ENCODE measurements around the gene MYH6. TPM values are rescaled to one million over a fixed set of nuclear protein-coding genes. Genes with fewer than 3 reads are reported as not detected.
"Not testable (repeated sequence)": the region's sequence is repeated elsewhere in the genome, so short reads cannot be mapped to it uniquely, and the experiment has no call there.

The MYH6 gene
- total RNA-seq, 2 experiments from 2014 or later: 0.07 to 0.08 TPM

DNA sequence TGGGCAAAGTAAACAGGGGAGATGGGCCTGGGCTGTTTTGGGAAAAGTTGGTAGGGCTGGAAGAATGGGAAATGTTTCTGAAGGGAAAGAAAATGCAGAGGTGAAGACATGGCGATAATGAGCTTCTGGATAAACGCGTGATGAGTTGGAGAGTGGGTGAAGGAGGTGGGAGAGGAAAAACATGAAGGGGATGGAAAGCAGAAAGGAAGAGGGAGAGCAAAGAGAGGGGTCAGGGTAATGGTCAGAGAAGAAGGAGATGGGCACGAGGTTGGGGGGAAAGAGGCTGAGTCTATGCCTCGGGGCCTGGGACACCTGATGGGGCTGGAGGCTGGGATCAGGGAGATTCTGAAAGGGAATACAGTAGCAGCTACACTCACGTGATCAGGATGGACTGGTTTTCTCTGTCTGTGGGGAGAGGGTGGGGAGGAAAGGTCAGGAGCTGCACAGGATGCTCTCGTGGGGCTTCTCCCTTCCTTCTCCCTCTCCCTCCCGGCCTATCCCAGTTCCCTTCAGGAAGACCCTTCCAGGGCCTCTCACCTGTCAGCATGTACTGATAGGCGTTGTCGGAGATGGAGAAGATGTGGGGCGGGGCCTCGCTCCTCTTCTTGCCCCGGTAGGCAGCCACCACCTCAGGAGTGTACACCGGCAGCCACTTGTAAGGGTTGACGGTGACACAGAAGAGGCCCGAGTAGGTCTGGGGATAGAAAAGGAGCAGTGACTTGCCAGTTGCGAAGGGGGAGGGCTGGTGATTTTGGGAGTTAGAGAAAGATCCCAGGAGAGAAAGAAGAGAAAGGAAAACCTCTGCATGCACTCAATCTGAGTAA is 24.2 kb upstream of the MYH6 start:
- no peaks in the 10 kb centered on the region for H3K4me1 Mint-ChIP-seq
- DNase-seq: no peak
- ChIA-PET POLR2A (no interaction called here), CTCF (no interaction called here)
- no peak overlapping the region for H3K27ac Mint-ChIP-seq
- H3K36me3 Mint-ChIP-seq (ENCODE audit: low read depth): no peaks in the 10 kb centered on the region
- no peaks in the 10 kb centered on the region for H3K27me3 Mint-ChIP-seq
- H3K4me3 Mint-ChIP-seq: no peak overlapping the region
- H3K9me3 Mint-ChIP-seq: no peaks in the 10 kb centered on the region

- H3K4me1 Mint-ChIP-seq: no peaks in the 10 kb centered on the region
- H3K27ac Mint-ChIP-seq: no peak overlapping the region
- POLR2A ChIA-PET: no interaction called here
- H3K36me3 Mint-ChIP-seq (ENCODE audit: low read depth): no peaks in the 10 kb centered on the region
- no peak for DNase-seq
- no peaks in the 10 kb centered on the region for H3K27me3 Mint-ChIP-seq
- CTCF ChIA-PET: no interaction called here
- H3K4me3 Mint-ChIP-seq: no peak overlapping the region
- H3K9me3 Mint-ChIP-seq: no peaks in the 10 kb centered on the region
Measured at GRCh38 chr14:23431486-23431885, 23.4 kb upstream of the MYH6 start.

- DNase-seq: no peak
- ChIA-PET CTCF (interaction anchor here (1.0 kb wide), 1 partner anchor 18 kb away, joined by 3 read pairs; no protein-coding TSS in a partner anchor), POLR2A (interaction anchor here (0.7 kb wide), 1 partner anchor 8 kb away, joined by 4 read pairs; no protein-coding TSS in a partner anchor)
- Mint-ChIP-seq H3K36me3 (ENCODE audit: low read depth) (no peaks in the 10 kb centered on the region), H3K27ac (no peak overlapping the region), H3K4me3 (no peak overlapping the region), H3K4me1 (peaks cover 3% of the 10 kb centered on the region), H3K27me3 (no peaks in the 10 kb centered on the region), H3K9me3 (no peaks in the 10 kb centered on the region)
Measured at GRCh38 chr14:23430723-23431085, 22.6 kb upstream of the MYH6 start.

DNA sequence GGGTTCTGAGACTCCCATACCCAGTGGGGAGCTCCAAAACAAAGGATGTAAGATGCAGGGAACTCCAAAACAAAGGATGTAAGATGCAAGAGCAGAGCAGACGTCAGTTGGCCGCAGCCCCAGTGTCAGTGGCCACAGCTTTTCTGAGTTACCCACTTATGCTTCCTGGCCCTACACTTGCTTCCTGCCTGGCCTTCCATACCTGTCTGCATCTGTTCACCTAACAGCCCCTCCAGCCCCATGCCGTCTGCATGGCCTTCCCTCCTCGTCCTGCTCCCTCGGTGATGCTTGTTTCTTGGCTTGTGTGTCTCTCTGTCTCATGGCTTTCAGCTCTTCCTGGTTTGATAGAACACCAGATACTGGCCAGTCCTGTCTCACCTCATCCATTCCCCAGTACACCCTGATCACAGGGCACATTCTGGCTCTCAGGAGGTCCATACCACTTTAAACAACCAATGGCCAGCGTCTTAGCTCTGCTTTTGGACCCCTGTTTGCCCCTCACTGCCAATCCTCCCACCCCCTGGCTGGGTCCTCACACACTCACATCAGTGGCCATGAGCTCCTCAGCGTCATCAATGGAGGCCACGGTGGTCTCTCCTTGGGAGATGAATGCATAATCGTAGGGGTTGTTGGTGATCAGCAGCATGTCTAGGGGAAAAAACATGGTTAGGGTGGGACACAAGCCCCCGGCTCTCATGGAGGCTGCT is 22.1 kb upstream of the MYH6 start:
- CTCF ChIA-PET: interaction anchor here (1.0 kb wide), 1 partner anchor 19 kb away, joined by 3 read pairs; no protein-coding TSS in a partner anchor
- Mint-ChIP-seq H3K27me3 (no peaks in the 10 kb centered on the region), H3K27ac (no peak overlapping the region), H3K36me3 (ENCODE audit: low read depth) (no peaks in the 10 kb centered on the region), H3K4me1 (peaks cover 3% of the 10 kb centered on the region), H3K4me3 (no peak overlapping the region), H3K9me3 (no peaks in the 10 kb centered on the region)
- POLR2A ChIA-PET: interaction anchor here (0.7 kb wide), 1 partner anchor 9 kb away, joined by 4 read pairs; no protein-coding TSS in a partner anchor
- DNase-seq: no peak

DNA sequence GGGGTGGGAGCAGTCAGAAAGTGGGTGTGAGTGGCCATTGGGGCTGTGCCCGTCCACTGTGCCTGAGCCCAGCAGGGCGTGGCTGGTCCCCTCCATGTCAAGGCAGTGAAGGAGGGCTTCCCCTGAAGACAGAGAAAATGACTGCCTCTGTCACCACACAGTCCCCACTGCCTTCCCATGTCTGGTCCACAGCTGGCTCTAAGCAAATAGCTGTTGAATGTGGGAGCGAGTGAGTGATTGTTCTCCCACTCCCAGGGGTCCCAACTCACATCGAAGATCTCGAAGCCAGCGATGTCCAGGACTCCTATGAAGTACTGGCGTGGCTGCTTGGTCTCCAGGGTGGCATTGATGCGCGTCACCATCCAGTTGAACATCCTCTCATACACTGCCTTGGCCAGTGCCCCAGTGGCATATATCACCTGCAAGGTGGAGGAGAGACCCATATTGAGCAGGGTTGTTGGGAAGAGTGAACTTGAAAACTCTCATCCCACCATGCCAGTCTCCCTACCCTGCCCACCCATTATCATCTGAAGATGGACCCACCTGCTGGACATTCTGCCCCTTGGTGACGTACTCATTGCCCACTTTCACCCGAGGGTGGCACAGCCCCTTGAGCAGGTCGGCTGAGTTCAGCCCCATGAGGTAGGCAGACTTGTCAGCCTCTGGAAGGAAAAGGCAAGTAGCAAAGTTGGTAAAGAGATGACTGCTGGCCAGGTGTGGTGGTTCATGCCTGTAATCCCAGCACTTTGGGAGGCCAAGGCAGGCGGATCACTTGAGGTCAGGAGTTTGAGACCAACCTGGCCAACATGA is 20.8 kb upstream of the MYH6 start:
- Mint-ChIP-seq H3K9me3 (no peaks in the 10 kb centered on the region), H3K27ac (no peak overlapping the region), H3K36me3 (ENCODE audit: low read depth) (no peaks in the 10 kb centered on the region), H3K27me3 (no peaks in the 10 kb centered on the region), H3K4me1 (peaks cover 3% of the 10 kb centered on the region), H3K4me3 (no peak overlapping the region)
- CTCF ChIA-PET: interaction anchor here (1.4 kb wide), 1 partner anchor 8 kb away, joined by 5 read pairs; no protein-coding TSS in a partner anchor
- DNase-seq: no peak
- POLR2A ChIA-PET: no interaction called here

DNA sequence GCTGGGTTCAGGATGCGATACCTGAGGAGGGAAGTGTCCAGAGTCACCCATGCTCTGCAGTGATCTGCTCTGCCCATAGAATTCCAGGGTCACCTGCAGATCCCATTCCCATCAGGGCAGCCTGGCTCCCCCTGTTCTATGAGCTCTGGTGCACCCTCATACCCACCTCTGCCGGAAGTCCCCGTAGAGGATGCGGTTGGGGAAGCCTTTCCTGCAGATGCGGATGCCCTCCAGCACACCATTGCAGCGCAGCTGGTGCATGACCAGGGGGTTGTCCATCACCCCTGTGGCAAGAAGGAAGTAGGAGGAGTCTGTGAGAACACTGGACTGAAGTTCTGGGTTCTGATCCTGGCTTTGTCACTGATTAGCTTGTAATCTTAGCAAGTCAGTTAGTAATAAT is 17.7 kb upstream of the MYH6 start:
- H3K36me3 Mint-ChIP-seq (ENCODE audit: low read depth); POLR2A ChIA-PET; H3K27ac Mint-ChIP-seq; H3K9me3 Mint-ChIP-seq; H3K27me3 Mint-ChIP-seq; CTCF ChIA-PET; H3K4me3 Mint-ChIP-seq; DNase-seq: not testable (repeated sequence)
- peaks cover 17% of the 10 kb centered on the region for H3K4me1 Mint-ChIP-seq

GRCh38 chr14:23425169-23425568 is 17.1 kb upstream of the MYH6 start:
- peaks cover 20% of the 10 kb centered on the region for H3K4me1 Mint-ChIP-seq
- no peak for DNase-seq

DNA sequence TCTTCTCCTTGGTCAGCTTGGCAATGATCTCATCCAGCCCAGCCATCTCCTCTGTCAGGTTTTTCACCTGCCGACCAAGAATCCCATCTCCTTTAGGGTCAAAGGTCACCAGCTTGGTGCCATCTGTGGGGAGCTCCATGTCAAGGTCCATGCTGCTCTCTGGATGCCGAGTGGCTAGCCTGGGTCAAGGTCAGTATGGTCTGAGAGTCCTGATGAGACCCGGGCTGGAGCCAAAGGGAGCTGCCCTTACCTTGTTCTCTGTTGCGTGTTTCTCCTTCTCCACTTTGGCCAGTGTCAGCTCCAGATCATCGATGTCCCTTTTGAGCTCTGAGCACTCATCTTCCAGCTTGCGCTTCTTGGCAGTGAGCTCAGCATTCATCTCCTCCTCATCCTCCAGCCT is 15.6 kb upstream of the MYH6 start:
- CTCF ChIA-PET: interaction anchor here (1.4 to 1.6 kb wide), 2 partner anchors 11 to 14 kb away, joined by 5 to 6 read pairs; no protein-coding TSS in a partner anchor

More at GRCh38 chr14:23425169-23425568, 17.1 kb upstream of the MYH6 start:
- Mint-ChIP-seq H3K4me3 (no peak overlapping the region), H3K36me3 (ENCODE audit: low read depth) (no peaks in the 10 kb centered on the region), H3K27me3 (no peaks in the 10 kb centered on the region), H3K27ac (no peak overlapping the region), H3K9me3 (no peaks in the 10 kb centered on the region)
- ChIA-PET CTCF (interaction anchor here (0.6 kb wide), 1 partner anchor 265 kb away, joined by 3 read pairs; no protein-coding TSS in a partner anchor), POLR2A (no interaction called here)

DNA sequence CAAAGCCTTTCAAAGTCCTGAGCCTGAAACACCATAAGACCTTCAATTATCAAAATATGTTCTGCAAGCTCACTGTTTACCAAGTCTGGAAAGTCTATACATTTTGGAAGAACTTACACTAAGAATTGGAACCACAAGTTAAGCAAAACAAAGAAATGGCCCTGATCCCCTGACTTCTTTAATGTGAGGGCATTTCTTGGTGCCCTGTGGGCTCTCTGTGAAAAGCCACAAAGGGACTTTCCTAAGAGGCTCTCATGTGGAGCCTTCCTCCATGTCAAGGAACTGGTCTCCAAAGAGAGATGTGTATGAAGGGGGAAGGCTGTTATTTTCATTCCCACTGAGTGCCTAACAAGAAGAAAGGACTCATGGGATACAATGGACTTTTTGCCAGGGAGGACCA is 13.5 kb upstream of the MYH6 start:
- H3K27ac Mint-ChIP-seq: peak overlapping the region; percentile 3
- H3K27me3 Mint-ChIP-seq: no peaks in the 10 kb centered on the region
- DNase-seq: no peak
- H3K36me3 Mint-ChIP-seq (ENCODE audit: low read depth): no peaks in the 10 kb centered on the region
- ChIA-PET CTCF (interaction anchor here (1.1 kb wide), 1 partner anchor 14 kb away, joined by 4 read pairs; no protein-coding TSS in a partner anchor), POLR2A (no interaction called here)
- H3K4me3 Mint-ChIP-seq: no peak overlapping the region
- H3K4me1 Mint-ChIP-seq: peaks cover 21% of the 10 kb centered on the region
- H3K9me3 Mint-ChIP-seq: no peaks in the 10 kb centered on the region

More for the DNA sequence above, 15.6 kb upstream of the MYH6 start:
- H3K36me3 Mint-ChIP-seq (ENCODE audit: low read depth): no peaks in the 10 kb centered on the region
- no peaks in the 10 kb centered on the region for H3K9me3 Mint-ChIP-seq
- no peak overlapping the region for H3K27ac Mint-ChIP-seq
- no peak overlapping the region for H3K4me3 Mint-ChIP-seq
- no peaks in the 10 kb centered on the region for H3K27me3 Mint-ChIP-seq
- DNase-seq: no peak
- H3K4me1 Mint-ChIP-seq: peaks cover 21% of the 10 kb centered on the region
- POLR2A ChIA-PET: interaction anchor here (0.5 to 0.6 kb wide), 2 partner anchors 784 to 1532 kb away, joined by 3 to 4 read pairs; no protein-coding TSS in a partner anchor

DNA sequence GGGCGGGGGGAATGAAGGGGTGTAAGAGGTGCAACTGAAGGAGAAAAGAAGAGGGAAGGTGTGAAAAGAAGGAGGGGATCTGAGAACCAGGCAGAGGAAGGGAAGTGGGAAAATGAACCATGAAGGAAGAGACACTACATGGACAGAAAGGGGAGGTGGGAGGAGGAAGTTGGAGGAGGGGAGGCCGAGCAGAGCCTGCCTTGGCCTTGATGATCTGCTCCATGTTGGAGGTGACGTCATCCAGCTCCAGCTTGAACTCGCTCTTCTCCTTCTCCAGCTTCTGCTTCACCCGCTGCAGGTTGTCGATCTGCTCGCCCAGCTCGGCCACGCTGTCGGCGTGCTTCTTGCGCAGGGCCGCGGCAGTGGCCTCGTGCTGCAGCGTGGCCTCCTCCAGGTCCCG is 11.6 kb upstream of the MYH6 start:
- H3K9me3 Mint-ChIP-seq; H3K4me3 Mint-ChIP-seq; H3K27me3 Mint-ChIP-seq; H3K36me3 Mint-ChIP-seq (ENCODE audit: low read depth); CTCF ChIA-PET; DNase-seq; H3K27ac Mint-ChIP-seq; POLR2A ChIA-PET: not testable (repeated sequence)
- peaks cover 18% of the 10 kb centered on the region for H3K4me1 Mint-ChIP-seq

DNA sequence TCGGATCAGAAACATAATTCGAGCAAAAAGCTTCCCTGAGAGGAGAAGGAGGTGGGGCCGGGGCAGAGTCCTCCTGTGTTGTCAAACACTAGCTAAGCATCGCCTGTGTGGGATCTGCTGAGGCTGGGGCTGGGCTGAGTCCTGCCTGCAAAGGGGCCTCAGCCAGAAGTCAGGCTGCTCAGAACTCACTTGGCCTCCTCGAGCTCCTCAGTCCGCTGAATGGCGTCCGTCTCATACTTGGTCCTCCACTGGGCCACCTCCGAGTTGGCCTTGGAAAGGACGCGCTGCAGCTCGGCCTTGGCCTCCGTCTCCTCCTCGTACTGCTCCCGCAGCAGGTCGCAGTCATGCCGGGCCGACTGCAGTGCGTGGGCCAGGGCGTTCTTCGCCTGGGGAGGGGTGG is 9.9 kb upstream of the MYH6 start:
- Mint-ChIP-seq H3K27ac (no peak overlapping the region), H3K36me3 (ENCODE audit: low read depth) (no peaks in the 10 kb centered on the region), H3K27me3 (no peaks in the 10 kb centered on the region), H3K9me3 (no peaks in the 10 kb centered on the region), H3K4me1 (peaks cover 18% of the 10 kb centered on the region), H3K4me3 (no peak overlapping the region)
- CTCF ChIA-PET: interaction anchor here (0.9 to 1.5 kb wide), 2 partner anchors 37 to 38 kb away, joined by 3 read pairs; no protein-coding TSS in a partner anchor
- no peak for DNase-seq
- POLR2A ChIA-PET: no interaction called here

DNA sequence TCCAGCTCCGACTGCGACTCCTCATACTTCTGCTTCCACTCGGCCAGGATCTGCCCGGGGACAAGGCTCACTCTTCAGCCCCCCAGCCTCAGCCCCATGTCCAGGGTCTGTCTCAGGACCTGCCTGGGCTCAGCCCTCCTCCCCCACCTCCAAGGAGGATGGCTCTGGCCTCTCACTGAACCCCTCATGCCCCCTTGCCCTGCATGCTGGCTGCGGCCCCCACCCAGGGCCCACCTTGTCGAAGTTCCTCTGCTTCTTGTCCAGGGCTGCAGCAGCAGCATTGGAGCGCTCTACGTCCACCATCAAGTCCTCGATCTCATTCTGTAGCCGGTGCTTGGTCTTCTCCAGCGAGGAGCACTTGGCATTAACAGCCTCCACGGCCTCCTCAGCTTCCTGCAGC is 9.2 kb upstream of the MYH6 start:
- peaks cover 18% of the 10 kb centered on the region for H3K4me1 Mint-ChIP-seq
- H3K4me3 Mint-ChIP-seq; DNase-seq; H3K36me3 Mint-ChIP-seq (ENCODE audit: low read depth); H3K9me3 Mint-ChIP-seq; H3K27ac Mint-ChIP-seq; H3K27me3 Mint-ChIP-seq; POLR2A ChIA-PET: not testable (repeated sequence)
- CTCF ChIA-PET: interaction anchor here (1.5 kb wide), 1 partner anchor 36 kb away, joined by 3 read pairs; no protein-coding TSS in a partner anchor
